OCI-LY1 (cell line): Measurements from ENCODE around the gene ARHGAP6.

Source experiments
- H2AFZ ChIP-seq: fragments of 200-600 bp; sonication (generic), shearing (Covaris generic); 2 replicates; pipeline ENCODE4 v1.6.0; 2014; ENCODE audit warnings: antibody characterized with exemption, mild to moderate bottlenecking, low read length
- H3F3A ChIP-seq: fragments of 200-600 bp; sonication (generic), shearing (Covaris generic); 2 replicates; pipeline ENCODE4 v1.6.0; 2014; ENCODE audit warnings: mild to moderate bottlenecking, antibody characterized with exemption, low read length, moderate library complexity; ENCODE audit not compliant: insufficient read depth
- H3K27ac ChIP-seq: fragments of 200-600 bp; sonication (generic); 2 replicates; pipeline ENCODE4 v1.5.1; 2014; ENCODE audit warnings: low read length, mixed run types, mild to moderate bottlenecking, low read depth; ENCODE audit not compliant: poor library complexity, severe bottlenecking
- H3K27me3 ChIP-seq: fragments of 200-600 bp; sonication (generic); 2 replicates; pipeline ENCODE4 v1.6.0; 2014; ENCODE audit warnings: antibody characterized with exemption, mild to moderate bottlenecking, low read length, moderate library complexity; ENCODE audit not compliant: insufficient read depth
- H3K36me3 ChIP-seq: fragments of 200-600 bp; sonication (generic); 2 replicates; pipeline ENCODE4 v1.6.1; 2014; ENCODE audit warnings: mild to moderate bottlenecking, antibody characterized with exemption, low read length, moderate library complexity, mixed read lengths; ENCODE audit not compliant: insufficient read depth
- H3K4me1 ChIP-seq: fragments of 200-600 bp; sonication (generic); 2 replicates; pipeline ENCODE4 v1.5.1; 2014; ENCODE audit warnings: mild to moderate bottlenecking, low read length, moderate library complexity; ENCODE audit not compliant: insufficient read depth, severe bottlenecking
- H3K4me2 ChIP-seq: fragments of 200-600 bp; sonication (generic), shearing (Covaris generic); 2 replicates; pipeline ENCODE4 v1.6.1; 2014; ENCODE audit warnings: low read length
- H3K4me3 ChIP-seq: fragments of 200-600 bp; sonication (generic); 2 replicates; pipeline ENCODE4 v1.5.1; 2014; ENCODE audit warnings: low read length, low read depth, mild to moderate bottlenecking, mixed read lengths; ENCODE audit not compliant: poor library complexity, severe bottlenecking
- H3K79me2 ChIP-seq: fragments of 200-600 bp; shearing (Covaris generic); 2 replicates; pipeline ENCODE4 v1.6.1; 2016; ENCODE audit warnings: mixed run types, low read length, mixed read lengths; ENCODE audit not compliant: insufficient read depth
- H3K9ac ChIP-seq: fragments of 200-600 bp; sonication (generic), shearing (Covaris generic); 2 replicates; pipeline ENCODE4 v1.6.1; 2014; ENCODE audit warnings: mild to moderate bottlenecking, low read length, mixed read lengths
- H3K9me2 ChIP-seq: fragments of 200-600 bp; sonication (generic), shearing (Covaris generic); 2 replicates; pipeline ENCODE4 v1.6.1; 2014; ENCODE audit warnings: low read depth, mild to moderate bottlenecking, low read length, mixed read lengths
- H3K9me3 ChIP-seq: fragments of 200-600 bp; shearing (Covaris generic); 2 replicates; pipeline ENCODE4 v1.6.1; 2014; ENCODE audit warnings: low read length, mixed read lengths
- H4K20me1 ChIP-seq: fragments of 200-600 bp; sonication (generic), shearing (Covaris generic); 2 replicates; pipeline ENCODE4 v1.6.0; 2016; ENCODE audit warnings: mild to moderate bottlenecking, low read length; ENCODE audit not compliant: insufficient read depth
- EZH2 ChIP-seq: fragments of 200-600 bp; sonication (generic), shearing (Covaris generic); IDR thresholded peaks from 2 replicates; pipeline ENCODE4 v1.8.0; 2017; ENCODE audit warnings: borderline replicate concordance, mixed run types, mild to moderate bottlenecking, antibody characterized with exemption, low read length, moderate library complexity, mixed read lengths
- TF ChIP-seq, protein P1 (sequence below): fragments of 200-600 bp; sonication (generic), shearing (Covaris generic); IDR thresholded peaks from 2 replicates; pipeline ENCODE4 v1.5.1; 2017; ENCODE audit warnings: mild to moderate bottlenecking, antibody characterized with exemption, low read length, moderate library complexity, mixed read lengths

ARHGAP6 gene

DNA sequence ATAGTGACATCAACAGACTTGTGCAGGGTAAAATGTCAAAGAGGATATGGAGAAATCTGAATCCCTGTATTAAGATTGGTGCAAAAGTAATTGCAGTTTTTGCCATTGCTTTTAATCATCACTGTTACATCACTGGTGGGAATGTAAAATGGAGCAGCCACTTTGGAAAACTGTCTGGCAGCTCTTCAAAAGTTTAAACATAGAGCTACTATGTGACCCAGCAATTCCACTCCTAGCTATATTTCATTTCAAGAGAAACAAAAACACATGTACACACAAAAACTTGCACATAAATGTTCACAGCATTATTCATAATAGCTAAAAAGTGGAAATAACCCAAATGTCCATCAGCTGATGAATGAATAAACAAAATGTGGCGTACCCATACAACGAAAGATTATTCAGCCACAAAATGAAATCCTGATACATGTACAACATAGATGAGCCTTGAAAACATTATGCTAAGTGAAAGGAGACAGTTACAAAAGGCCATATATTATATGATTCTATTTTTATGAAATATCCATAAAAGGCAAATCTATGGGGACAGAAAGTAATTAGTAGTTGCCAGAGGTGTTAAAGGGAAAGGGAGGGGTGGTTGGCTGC is 266.1 kb downstream of the ARHGAP6 start:
- H3K9me3 ChIP-seq: no peaks in the 10 kb centered on the region
- no peaks in the 10 kb centered on the region for H3K9me2 ChIP-seq
- H2AFZ ChIP-seq: no peak overlapping the region
- no peak overlapping the region for H3K27ac ChIP-seq
- no peaks in the 10 kb centered on the region for H3K79me2 ChIP-seq
- H3F3A ChIP-seq: no peaks in the 10 kb centered on the region
- H3K36me3 ChIP-seq: no peaks in the 10 kb centered on the region
- no peaks in the 10 kb centered on the region for H3K27me3 ChIP-seq
- H3K4me1 ChIP-seq: no peaks in the 10 kb centered on the region
- no peak overlapping the region for H3K4me2 ChIP-seq
- no peaks in the 10 kb centered on the region for H4K20me1 ChIP-seq
- no peak overlapping the region for H3K4me3 ChIP-seq
- no peak for TF ChIP-seq EZH2
- TF ChIP-seq, protein P1, sequence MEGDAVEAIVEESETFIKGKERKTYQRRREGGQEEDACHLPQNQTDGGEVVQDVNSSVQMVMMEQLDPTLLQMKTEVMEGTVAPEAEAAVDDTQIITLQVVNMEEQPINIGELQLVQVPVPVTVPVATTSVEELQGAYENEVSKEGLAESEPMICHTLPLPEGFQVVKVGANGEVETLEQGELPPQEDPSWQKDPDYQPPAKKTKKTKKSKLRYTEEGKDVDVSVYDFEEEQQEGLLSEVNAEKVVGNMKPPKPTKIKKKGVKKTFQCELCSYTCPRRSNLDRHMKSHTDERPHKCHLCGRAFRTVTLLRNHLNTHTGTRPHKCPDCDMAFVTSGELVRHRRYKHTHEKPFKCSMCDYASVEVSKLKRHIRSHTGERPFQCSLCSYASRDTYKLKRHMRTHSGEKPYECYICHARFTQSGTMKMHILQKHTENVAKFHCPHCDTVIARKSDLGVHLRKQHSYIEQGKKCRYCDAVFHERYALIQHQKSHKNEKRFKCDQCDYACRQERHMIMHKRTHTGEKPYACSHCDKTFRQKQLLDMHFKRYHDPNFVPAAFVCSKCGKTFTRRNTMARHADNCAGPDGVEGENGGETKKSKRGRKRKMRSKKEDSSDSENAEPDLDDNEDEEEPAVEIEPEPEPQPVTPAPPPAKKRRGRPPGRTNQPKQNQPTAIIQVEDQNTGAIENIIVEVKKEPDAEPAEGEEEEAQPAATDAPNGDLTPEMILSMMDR: no peak
- no peak overlapping the region for H3K9ac ChIP-seq

GRCh38 chrX:11398785-11399184 is 266.9 kb downstream of the ARHGAP6 start:
- no peaks in the 10 kb centered on the region for H3K79me2 ChIP-seq
- no peaks in the 10 kb centered on the region for H3K36me3 ChIP-seq
- no peak overlapping the region for H3K4me3 ChIP-seq
- no peaks in the 10 kb centered on the region for H3K9me3 ChIP-seq
- no peaks in the 10 kb centered on the region for H3K27me3 ChIP-seq
- no peaks in the 10 kb centered on the region for H4K20me1 ChIP-seq
- no peaks in the 10 kb centered on the region for H3K9me2 ChIP-seq
- no peaks in the 10 kb centered on the region for H3F3A ChIP-seq
- TF ChIP-seq, protein P1: no peak
- no peak for TF ChIP-seq EZH2
- no peaks in the 10 kb centered on the region for H3K4me1 ChIP-seq
- no peak overlapping the region for H3K4me2 ChIP-seq
- H3K27ac ChIP-seq: no peak overlapping the region
- no peak overlapping the region for H2AFZ ChIP-seq
- H3K9ac ChIP-seq: no peak overlapping the region

DNA sequence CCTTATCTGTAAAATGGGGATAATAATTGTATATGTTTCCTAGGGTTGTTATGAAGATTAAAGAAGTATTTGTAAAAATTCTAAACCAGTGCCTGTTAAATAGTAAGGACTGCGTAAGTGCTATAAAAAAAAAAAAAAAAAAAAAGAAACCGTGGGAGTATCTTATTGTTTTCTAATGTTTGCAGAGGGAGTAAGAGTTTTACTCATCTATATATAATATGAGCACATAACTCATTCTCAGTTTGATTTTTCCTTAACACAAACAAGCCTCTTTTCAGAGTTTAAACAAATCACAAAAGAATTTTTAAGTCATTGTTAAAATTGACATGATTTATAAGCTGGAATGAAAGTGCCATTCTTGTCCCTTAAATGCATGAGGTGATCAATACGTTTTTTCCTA is 267.6 kb downstream of the ARHGAP6 start:
- Histone ChIP-seq H3K4me3 (no peak overlapping the region), H2AFZ (no peak overlapping the region), H3K27me3 (no peaks in the 10 kb centered on the region), H3K4me2 (no peak overlapping the region), H3K27ac (no peak overlapping the region), H3K4me1 (no peaks in the 10 kb centered on the region), H3K9me3 (no peaks in the 10 kb centered on the region), H3K36me3 (no peaks in the 10 kb centered on the region), H4K20me1 (no peaks in the 10 kb centered on the region), H3K9ac (no peak overlapping the region), H3K79me2 (no peaks in the 10 kb centered on the region), H3K9me2 (no peaks in the 10 kb centered on the region), H3F3A (no peaks in the 10 kb centered on the region)
- TF ChIP-seq, protein P1: no peak
